GM23338 (cell line): ENCODE data around the gene EFCAB6. TPM values are rescaled to one million over a fixed set of nuclear protein-coding genes. Genes with fewer than 3 reads are reported as not detected.

Experiments
- ATAC-seq: fragments of 200-7000 bp; cut with Tn5 transposase; 3 replicates; pipeline ENCODE4 v1.9.1; 2020
- DNase-seq: peaks from one replicate; pipeline ENCODE4 v3.0.0-alpha.2; 2015; ENCODE audit warnings: low spot score
- H2AFZ ChIP-seq: fragments of 200-600 bp; sonication (generic); 2 replicates; pipeline ENCODE4 v1.8.0; 2016; ENCODE audit warnings: antibody characterized with exemption, mild to moderate bottlenecking, moderate library complexity
- H3F3A ChIP-seq: fragments of 200-600 bp; sonication (generic); replicated peaks from 2 replicates; pipeline ENCODE4 v1.8.0; 2017; ENCODE audit warnings: antibody characterized with exemption, mixed run types, low read depth
- H3K27ac ChIP-seq: fragments of 200-600 bp; sonication (generic); 2 replicates; pipeline ENCODE4 v1.6.1; 2016; ENCODE audit warnings: low read depth
- H3K27me3 ChIP-seq: fragments of 200-600 bp; sonication (generic); 2 replicates; pipeline ENCODE4 v1.8.0; 2016; ENCODE audit warnings: mild to moderate bottlenecking, mixed run types, moderate library complexity; ENCODE audit not compliant: insufficient read depth
- H3K36me3 ChIP-seq: fragments of 200-600 bp; sonication (generic); 2 replicates; pipeline ENCODE4 v1.8.0; 2016; ENCODE audit warnings: mild to moderate bottlenecking; ENCODE audit not compliant: insufficient read depth
- H3K4me1 ChIP-seq: fragments of 200-600 bp; sonication (generic); 2 replicates; pipeline ENCODE4 v1.8.0; 2016; ENCODE audit warnings: mild to moderate bottlenecking, moderate library complexity; ENCODE audit not compliant: insufficient read depth
- H3K4me2 ChIP-seq: fragments of 200-600 bp; sonication (generic); 2 replicates; pipeline ENCODE4 v1.7.1; 2017; ENCODE audit warnings: mixed run types
- H3K4me3 ChIP-seq: fragments of 200-600 bp; sonication (generic); 2 replicates; pipeline ENCODE4 v1.6.1; 2016; ENCODE audit warnings: mixed run types
- H3K79me2 ChIP-seq: fragments of 200-600 bp; sonication (generic); replicated peaks from 2 replicates; pipeline ENCODE4 v1.8.0; 2017; ENCODE audit warnings: mild to moderate bottlenecking; ENCODE audit not compliant: insufficient read depth
- H3K9me2 ChIP-seq: fragments of 200-600 bp; sonication (generic); 2 replicates; pipeline ENCODE4 v1.8.0; 2017; ENCODE audit not compliant: insufficient read depth
- H4K20me1 ChIP-seq: fragments of 200-600 bp; sonication (generic); replicated peaks from 2 replicates; pipeline ENCODE4 v1.8.0; 2017; ENCODE audit warnings: mild to moderate bottlenecking; ENCODE audit not compliant: insufficient read depth
- H3K27ac Mint-ChIP-seq: 2 replicates; pipeline ENCODE4 v1.8.0; 2020; ENCODE audit warnings: inconsistent platforms, mild to moderate bottlenecking, moderate library complexity, mixed read lengths
- H3K27me3 Mint-ChIP-seq: 3 replicates; pipeline ENCODE4 v1.8.0; 2022; ENCODE audit warnings: low read depth, mild to moderate bottlenecking, moderate library complexity, mixed read lengths, inconsistent platforms; ENCODE audit not compliant: insufficient read depth, poor library complexity
- H3K36me3 Mint-ChIP-seq: 3 replicates; pipeline ENCODE4 v1.8.0; 2021; ENCODE audit warnings: low read depth, mild to moderate bottlenecking, inconsistent platforms, moderate library complexity, mixed read lengths
- H3K4me1 Mint-ChIP-seq: 3 replicates; pipeline ENCODE4 v1.8.0; 2020; ENCODE audit warnings: mild to moderate bottlenecking, inconsistent platforms, mixed read lengths
- H3K4me3 Mint-ChIP-seq: 3 replicates; pipeline ENCODE4 v1.8.0; 2021; ENCODE audit warnings: moderate library complexity, mild to moderate bottlenecking, inconsistent platforms, mixed read lengths
- H3K9me3 Mint-ChIP-seq: 3 replicates; pipeline ENCODE4 v1.8.0; 2020; ENCODE audit warnings: moderate library complexity, mild to moderate bottlenecking, inconsistent platforms, mixed read lengths
- CREB1 ChIP-seq: fragments of 250-450 bp; sonication (Bioruptor Pico); IDR thresholded peaks from 2 replicates; pipeline ENCODE4 v1.5.0; 2020; ENCODE audit warnings: low read depth, mild to moderate bottlenecking, moderate library complexity
- EZH2 ChIP-seq: fragments of 200-600 bp; sonication (generic); IDR thresholded peaks from one replicate; pipeline ENCODE4 v1.8.0; 2017; ENCODE audit warnings: antibody characterized with exemption, mild to moderate bottlenecking, low read depth; ENCODE audit not compliant: unreplicated experiment
- EZH2phosphoT487 ChIP-seq: fragments of 200-600 bp; sonication (generic); IDR thresholded peaks from one replicate; pipeline ENCODE4 v1.8.1; 2018; ENCODE audit warnings: antibody characterized with exemption; ENCODE audit not compliant: unreplicated experiment
- JUNB ChIP-seq: IDR thresholded peaks from one replicate; pipeline ENCODE4 v1.6.1; 2016; ENCODE audit warnings: antibody characterized with exemption; ENCODE audit not compliant: unreplicated experiment
- NANOG ChIP-seq: IDR thresholded peaks from 2 replicates; pipeline ENCODE4 v1.6.1; 2016; ENCODE audit warnings: antibody characterized with exemption, borderline replicate concordance
- POLR2AphosphoS5 ChIP-seq: IDR thresholded peaks from 2 replicates; pipeline ENCODE4 v1.6.1; 2016; ENCODE audit warnings: antibody characterized with exemption, low read depth
- STAT1 ChIP-seq: IDR thresholded peaks from one replicate; pipeline ENCODE4 v1.6.1; 2016; ENCODE audit warnings: antibody characterized with exemption; ENCODE audit not compliant: unreplicated experiment
- ZNF114 ChIP-seq: fragments of 250-450 bp; sonication (Bioruptor Pico); IDR thresholded peaks from 2 replicates; pipeline ENCODE4 v1.5.0; 2020; ENCODE audit warnings: mild to moderate bottlenecking, moderate library complexity
- ZNF331 ChIP-seq: fragments of 250-450 bp; sonication (Bioruptor Pico); IDR thresholded peaks from 2 replicates; pipeline ENCODE4 v1.5.0; 2020; ENCODE audit warnings: low read depth, mild to moderate bottlenecking, moderate library complexity
- polyA plus RNA-seq: library from polyadenylated mRNA; unstranded; fragments of >200 nt; fragmentation: Nextera tagmentation; extraction: Ambion mirVana; gene quantifications from 2 replicates; pipeline ENCODE4 v1.2.1, GENCODE V29; 2016
- total RNA-seq: library from RNA; depleted of rRNA; stranded (reverse); fragments of >200 nt; shearing (Covaris generic); gene quantifications from 2 replicates; pipeline ENCODE4 v1.2.3, GENCODE V29; 2014
- TF ChIP-seq, protein P1 (sequence below): IDR thresholded peaks from 2 replicates; pipeline ENCODE4 v1.6.1; 2016; ENCODE audit warnings: antibody characterized with exemption
- TF ChIP-seq, protein P2 (sequence below): fragments of 250-450 bp; sonication (Bioruptor Pico); IDR thresholded peaks from 2 replicates; pipeline ENCODE4 v1.5.0; 2020; ENCODE audit warnings: mild to moderate bottlenecking, moderate library complexity
- TF ChIP-seq, protein P3 (sequence below), 2 experiments: fragments of 200-600 bp in 1 of 2; sonication (generic) in 1 of 2; conservative IDR thresholded peaks; 2 replicates each; pipeline versions ENCODE4 v1.5.1 to v1.6.1; 2016 to 2017; ENCODE audit warnings: antibody characterized with exemption in 2 of 2, low read depth in 2 of 2, mild to moderate bottlenecking in 2 of 2, moderate library complexity in 1 of 2
- TF ChIP-seq, protein P4 (sequence below): IDR thresholded peaks from one replicate; pipeline ENCODE4 v1.6.1; 2018; ENCODE audit warnings: antibody characterized with exemption; ENCODE audit not compliant: unreplicated experiment

The EFCAB6 gene
- total and polyA plus RNA-seq, 2 experiments from 2014 or later = 1.1 to 1.8 TPM

GRCh38 chr22:43488937-43489336, 323.2 kb downstream of the EFCAB6 start:
- H3K9me3 Mint-ChIP-seq = peaks cover 24% of the 10 kb centered on the region
- H3K27ac Mint-ChIP-seq = no peak overlapping the region
- H3K27ac ChIP-seq = no peak overlapping the region
- no peaks in the 10 kb centered on the region for H3K79me2 ChIP-seq
- peaks cover 7% of the 10 kb centered on the region for H3K27me3 Mint-ChIP-seq
- H3K4me2 ChIP-seq = no peak overlapping the region
- ATAC-seq (no peak), DNase-seq (no peak)
- no peaks in the 10 kb centered on the region for H3K4me1 ChIP-seq
- H4K20me1 ChIP-seq = no peaks in the 10 kb centered on the region
- H3F3A ChIP-seq = no peaks in the 10 kb centered on the region
- H3K4me3 Mint-ChIP-seq = no peak overlapping the region
- H3K4me3 ChIP-seq = no peak overlapping the region
- H3K4me1 Mint-ChIP-seq = no peaks in the 10 kb centered on the region; the same call in 2 of the 3 replicates
- H2AFZ ChIP-seq = no peak overlapping the region
- TF ChIP-seq STAT1 = no peak
- no peak for TF ChIP-seq EZH2
- no peak for TF ChIP-seq EZH2phosphoT487
- TF ChIP-seq, protein P1, sequence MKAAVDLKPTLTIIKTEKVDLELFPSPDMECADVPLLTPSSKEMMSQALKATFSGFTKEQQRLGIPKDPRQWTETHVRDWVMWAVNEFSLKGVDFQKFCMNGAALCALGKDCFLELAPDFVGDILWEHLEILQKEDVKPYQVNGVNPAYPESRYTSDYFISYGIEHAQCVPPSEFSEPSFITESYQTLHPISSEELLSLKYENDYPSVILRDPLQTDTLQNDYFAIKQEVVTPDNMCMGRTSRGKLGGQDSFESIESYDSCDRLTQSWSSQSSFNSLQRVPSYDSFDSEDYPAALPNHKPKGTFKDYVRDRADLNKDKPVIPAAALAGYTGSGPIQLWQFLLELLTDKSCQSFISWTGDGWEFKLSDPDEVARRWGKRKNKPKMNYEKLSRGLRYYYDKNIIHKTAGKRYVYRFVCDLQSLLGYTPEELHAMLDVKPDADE = no peak
- TF ChIP-seq ZNF114 (CRISPR knock-in tag) = no peak
- TF ChIP-seq CREB1 = no peak
- TF ChIP-seq NANOG = no peak
- TF ChIP-seq, protein P2, sequence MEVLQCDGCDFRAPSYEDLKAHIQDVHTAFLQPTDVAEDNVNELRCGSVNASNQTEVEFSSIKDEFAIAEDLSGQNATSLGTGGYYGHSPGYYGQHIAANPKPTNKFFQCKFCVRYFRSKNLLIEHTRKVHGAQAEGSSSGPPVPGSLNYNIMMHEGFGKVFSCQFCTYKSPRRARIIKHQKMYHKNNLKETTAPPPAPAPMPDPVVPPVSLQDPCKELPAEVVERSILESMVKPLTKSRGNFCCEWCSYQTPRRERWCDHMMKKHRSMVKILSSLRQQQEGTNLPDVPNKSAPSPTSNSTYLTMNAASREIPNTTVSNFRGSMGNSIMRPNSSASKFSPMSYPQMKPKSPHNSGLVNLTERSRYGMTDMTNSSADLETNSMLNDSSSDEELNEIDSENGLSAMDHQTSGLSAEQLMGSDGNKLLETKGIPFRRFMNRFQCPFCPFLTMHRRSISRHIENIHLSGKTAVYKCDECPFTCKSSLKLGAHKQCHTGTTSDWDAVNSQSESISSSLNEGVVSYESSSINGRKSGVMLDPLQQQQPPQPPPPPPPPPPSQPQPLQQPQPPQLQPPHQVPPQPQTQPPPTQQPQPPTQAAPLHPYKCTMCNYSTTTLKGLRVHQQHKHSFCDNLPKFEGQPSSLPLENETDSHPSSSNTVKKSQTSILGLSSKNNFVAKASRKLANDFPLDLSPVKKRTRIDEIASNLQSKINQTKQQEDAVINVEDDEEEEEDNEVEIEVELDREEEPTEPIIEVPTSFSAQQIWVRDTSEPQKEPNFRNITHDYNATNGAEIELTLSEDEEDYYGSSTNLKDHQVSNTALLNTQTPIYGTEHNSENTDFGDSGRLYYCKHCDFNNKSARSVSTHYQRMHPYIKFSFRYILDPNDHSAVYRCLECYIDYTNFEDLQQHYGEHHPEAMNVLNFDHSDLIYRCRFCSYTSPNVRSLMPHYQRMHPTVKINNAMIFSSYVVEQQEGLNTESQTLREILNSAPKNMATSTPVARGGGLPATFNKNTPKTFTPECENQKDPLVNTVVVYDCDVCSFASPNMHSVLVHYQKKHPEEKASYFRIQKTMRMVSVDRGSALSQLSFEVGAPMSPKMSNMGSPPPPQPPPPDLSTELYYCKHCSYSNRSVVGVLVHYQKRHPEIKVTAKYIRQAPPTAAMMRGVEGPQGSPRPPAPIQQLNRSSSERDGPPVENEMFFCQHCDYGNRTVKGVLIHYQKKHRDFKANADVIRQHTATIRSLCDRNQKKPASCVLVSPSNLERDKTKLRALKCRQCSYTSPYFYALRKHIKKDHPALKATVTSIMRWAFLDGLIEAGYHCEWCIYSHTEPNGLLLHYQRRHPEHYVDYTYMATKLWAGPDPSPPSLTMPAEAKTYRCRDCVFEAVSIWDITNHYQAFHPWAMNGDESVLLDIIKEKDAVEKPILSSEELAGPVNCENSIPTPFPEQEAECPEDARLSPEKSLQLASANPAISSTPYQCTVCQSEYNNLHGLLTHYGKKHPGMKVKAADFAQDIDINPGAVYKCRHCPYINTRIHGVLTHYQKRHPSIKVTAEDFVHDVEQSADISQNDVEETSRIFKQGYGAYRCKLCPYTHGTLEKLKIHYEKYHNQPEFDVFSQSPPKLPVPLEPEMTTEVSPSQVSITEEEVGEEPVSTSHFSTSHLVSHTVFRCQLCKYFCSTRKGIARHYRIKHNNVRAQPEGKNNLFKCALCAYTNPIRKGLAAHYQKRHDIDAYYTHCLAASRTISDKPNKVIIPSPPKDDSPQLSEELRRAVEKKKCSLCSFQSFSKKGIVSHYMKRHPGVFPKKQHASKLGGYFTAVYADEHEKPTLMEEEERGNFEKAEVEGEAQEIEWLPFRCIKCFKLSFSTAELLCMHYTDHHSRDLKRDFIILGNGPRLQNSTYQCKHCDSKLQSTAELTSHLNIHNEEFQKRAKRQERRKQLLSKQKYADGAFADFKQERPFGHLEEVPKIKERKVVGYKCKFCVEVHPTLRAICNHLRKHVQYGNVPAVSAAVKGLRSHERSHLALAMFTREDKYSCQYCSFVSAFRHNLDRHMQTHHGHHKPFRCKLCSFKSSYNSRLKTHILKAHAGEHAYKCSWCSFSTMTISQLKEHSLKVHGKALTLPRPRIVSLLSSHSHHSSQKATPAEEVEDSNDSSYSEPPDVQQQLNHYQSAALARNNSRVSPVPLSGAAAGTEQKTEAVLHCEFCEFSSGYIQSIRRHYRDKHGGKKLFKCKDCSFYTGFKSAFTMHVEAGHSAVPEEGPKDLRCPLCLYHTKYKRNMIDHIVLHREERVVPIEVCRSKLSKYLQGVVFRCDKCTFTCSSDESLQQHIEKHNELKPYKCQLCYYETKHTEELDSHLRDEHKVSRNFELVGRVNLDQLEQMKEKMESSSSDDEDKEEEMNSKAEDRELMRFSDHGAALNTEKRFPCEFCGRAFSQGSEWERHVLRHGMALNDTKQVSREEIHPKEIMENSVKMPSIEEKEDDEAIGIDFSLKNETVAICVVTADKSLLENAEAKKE (CRISPR knock-in tag) = no peak
- TF ChIP-seq ZNF331 (CRISPR knock-in tag) = no peak
- no peak for TF ChIP-seq JUNB
- TF ChIP-seq, protein P3, sequence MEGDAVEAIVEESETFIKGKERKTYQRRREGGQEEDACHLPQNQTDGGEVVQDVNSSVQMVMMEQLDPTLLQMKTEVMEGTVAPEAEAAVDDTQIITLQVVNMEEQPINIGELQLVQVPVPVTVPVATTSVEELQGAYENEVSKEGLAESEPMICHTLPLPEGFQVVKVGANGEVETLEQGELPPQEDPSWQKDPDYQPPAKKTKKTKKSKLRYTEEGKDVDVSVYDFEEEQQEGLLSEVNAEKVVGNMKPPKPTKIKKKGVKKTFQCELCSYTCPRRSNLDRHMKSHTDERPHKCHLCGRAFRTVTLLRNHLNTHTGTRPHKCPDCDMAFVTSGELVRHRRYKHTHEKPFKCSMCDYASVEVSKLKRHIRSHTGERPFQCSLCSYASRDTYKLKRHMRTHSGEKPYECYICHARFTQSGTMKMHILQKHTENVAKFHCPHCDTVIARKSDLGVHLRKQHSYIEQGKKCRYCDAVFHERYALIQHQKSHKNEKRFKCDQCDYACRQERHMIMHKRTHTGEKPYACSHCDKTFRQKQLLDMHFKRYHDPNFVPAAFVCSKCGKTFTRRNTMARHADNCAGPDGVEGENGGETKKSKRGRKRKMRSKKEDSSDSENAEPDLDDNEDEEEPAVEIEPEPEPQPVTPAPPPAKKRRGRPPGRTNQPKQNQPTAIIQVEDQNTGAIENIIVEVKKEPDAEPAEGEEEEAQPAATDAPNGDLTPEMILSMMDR (conservative IDR thresholded peaks at IDR 0.05; ENCODE audit: low read depth in 2 of 2) = no peak
- TF ChIP-seq POLR2AphosphoS5 = no peak
- TF ChIP-seq, protein P4, sequence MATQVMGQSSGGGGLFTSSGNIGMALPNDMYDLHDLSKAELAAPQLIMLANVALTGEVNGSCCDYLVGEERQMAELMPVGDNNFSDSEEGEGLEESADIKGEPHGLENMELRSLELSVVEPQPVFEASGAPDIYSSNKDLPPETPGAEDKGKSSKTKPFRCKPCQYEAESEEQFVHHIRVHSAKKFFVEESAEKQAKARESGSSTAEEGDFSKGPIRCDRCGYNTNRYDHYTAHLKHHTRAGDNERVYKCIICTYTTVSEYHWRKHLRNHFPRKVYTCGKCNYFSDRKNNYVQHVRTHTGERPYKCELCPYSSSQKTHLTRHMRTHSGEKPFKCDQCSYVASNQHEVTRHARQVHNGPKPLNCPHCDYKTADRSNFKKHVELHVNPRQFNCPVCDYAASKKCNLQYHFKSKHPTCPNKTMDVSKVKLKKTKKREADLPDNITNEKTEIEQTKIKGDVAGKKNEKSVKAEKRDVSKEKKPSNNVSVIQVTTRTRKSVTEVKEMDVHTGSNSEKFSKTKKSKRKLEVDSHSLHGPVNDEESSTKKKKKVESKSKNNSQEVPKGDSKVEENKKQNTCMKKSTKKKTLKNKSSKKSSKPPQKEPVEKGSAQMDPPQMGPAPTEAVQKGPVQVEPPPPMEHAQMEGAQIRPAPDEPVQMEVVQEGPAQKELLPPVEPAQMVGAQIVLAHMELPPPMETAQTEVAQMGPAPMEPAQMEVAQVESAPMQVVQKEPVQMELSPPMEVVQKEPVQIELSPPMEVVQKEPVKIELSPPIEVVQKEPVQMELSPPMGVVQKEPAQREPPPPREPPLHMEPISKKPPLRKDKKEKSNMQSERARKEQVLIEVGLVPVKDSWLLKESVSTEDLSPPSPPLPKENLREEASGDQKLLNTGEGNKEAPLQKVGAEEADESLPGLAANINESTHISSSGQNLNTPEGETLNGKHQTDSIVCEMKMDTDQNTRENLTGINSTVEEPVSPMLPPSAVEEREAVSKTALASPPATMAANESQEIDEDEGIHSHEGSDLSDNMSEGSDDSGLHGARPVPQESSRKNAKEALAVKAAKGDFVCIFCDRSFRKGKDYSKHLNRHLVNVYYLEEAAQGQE = no peak
- no peaks in the 10 kb centered on the region for H3K27me3 ChIP-seq
- H3K9me2 ChIP-seq = no peaks in the 10 kb centered on the region
- H3K36me3 ChIP-seq = no peaks in the 10 kb centered on the region
- H3K36me3 Mint-ChIP-seq = peaks cover 6% of the 10 kb centered on the region; the same call in 1 of the 3 replicates
